Liver (tissue), 9 donors: ENCODE data around the gene ITPRIPL2. TPM values are rescaled to one million over a fixed set of nuclear protein-coding genes. Genes with fewer than 3 reads are reported as not detected.

Experiments
- DNase-seq: peaks from one replicate; pipeline ENCODE4 v3.0.0-alpha.2; 2017; ENCODE audit warnings: low spot score
- H3K27ac ChIP-seq, 2 donors: one replicate each; pipeline ENCODE4 v1.7.0; 2013; ENCODE audit warnings: inconsistent platforms in 2 of 2, low read length in 2 of 2, control low read depth in 1 of 2, low read depth in 1 of 2, mild to moderate bottlenecking in 1 of 2
- H3K27me3 ChIP-seq, 4 donors: one replicate each; pipeline versions ENCODE4 v1.6.1 to v1.7.0; 2013; ENCODE audit warnings: low read length in 3 of 4, inconsistent platforms in 1 of 4, mild to moderate bottlenecking in 1 of 4, moderate library complexity in 1 of 4; ENCODE audit not compliant: control insufficient read depth in 4 of 4, insufficient read depth in 4 of 4
- H3K36me3 ChIP-seq, 4 donors: one replicate each; pipeline versions ENCODE4 v1.6.1 to v1.7.0; 2013; ENCODE audit warnings: low read length in 3 of 4, mild to moderate bottlenecking in 3 of 4, low read depth in 1 of 4, moderate library complexity in 1 of 4; ENCODE audit not compliant: control insufficient read depth in 4 of 4, insufficient read depth in 3 of 4
- H3K4me1 ChIP-seq, 4 donors: one replicate each; pipeline versions ENCODE4 v1.6.1 to v1.7.0; 2013; ENCODE audit warnings: low read length in 3 of 4, mild to moderate bottlenecking in 3 of 4, moderate library complexity in 1 of 4; ENCODE audit not compliant: control insufficient read depth in 4 of 4, insufficient read depth in 4 of 4
- H3K4me3 ChIP-seq, 3 donors: one replicate each; pipeline versions ENCODE4 v1.6.1 to v1.7.0; 2013; ENCODE audit warnings: low read length in 3 of 3, control low read depth in 1 of 3, low read depth in 1 of 3, mild to moderate bottlenecking in 1 of 3
- H3K9ac ChIP-seq, 2 donors: one replicate each; pipeline ENCODE4 v1.7.0; 2013; ENCODE audit warnings: low read length in 2 of 2, mild to moderate bottlenecking in 2 of 2, moderate library complexity in 2 of 2, control low read depth in 1 of 2, low read depth in 1 of 2
- H3K9me3 ChIP-seq, 4 donors: one replicate each; pipeline versions ENCODE4 v1.6.1 to v1.7.0; 2013; ENCODE audit warnings: low read length in 3 of 4; ENCODE audit not compliant: control insufficient read depth in 4 of 4
- EGR1 ChIP-seq, 2 donors: IDR thresholded peaks; 2 replicates each; pipeline ENCODE4 v1.6.1; 2016 to 2018; ENCODE audit warnings: antibody characterized with exemption in 2 of 2, low read depth in 2 of 2
- FOXA1 ChIP-seq: IDR thresholded peaks from 2 replicates; pipeline ENCODE4 v1.6.1; 2016; ENCODE audit warnings: antibody characterized with exemption
- FOXA2 ChIP-seq: IDR thresholded peaks from 2 replicates; pipeline ENCODE4 v1.6.1; 2016; ENCODE audit warnings: antibody characterized with exemption
- GABPA ChIP-seq, 2 donors: IDR thresholded peaks in 1 of 2; conservative IDR thresholded peaks in 1 of 2; 2 replicates each; pipeline ENCODE4 v1.6.1; 2016; ENCODE audit warnings: antibody characterized with exemption in 2 of 2, mild to moderate bottlenecking in 1 of 2, moderate library complexity in 1 of 2
- HNF4A ChIP-seq, 2 donors: conservative IDR thresholded peaks; 2 replicates each; pipeline ENCODE4 v1.6.1; 2016; ENCODE audit warnings: antibody characterized with exemption in 2 of 2, mild to moderate bottlenecking in 2 of 2
- HNF4G ChIP-seq: IDR thresholded peaks from 2 replicates; pipeline ENCODE4 v1.6.1; 2016; ENCODE audit warnings: antibody characterized with exemption
- JUND ChIP-seq, 2 donors: IDR thresholded peaks; 2 replicates each; pipeline ENCODE4 v1.6.1; 2016; ENCODE audit warnings: antibody characterized with exemption in 2 of 2
- MAX ChIP-seq: IDR thresholded peaks from 2 replicates; pipeline ENCODE4 v1.6.1; 2016; ENCODE audit warnings: antibody characterized with exemption
- NR2F2 ChIP-seq: IDR thresholded peaks from 2 replicates; pipeline ENCODE4 v1.6.1; 2016; ENCODE audit warnings: antibody characterized with exemption
- RAD21 ChIP-seq, 2 donors: IDR thresholded peaks; 2 replicates each; pipeline ENCODE4 v1.6.1; 2016; ENCODE audit warnings: antibody characterized with exemption in 2 of 2, mild to moderate bottlenecking in 2 of 2
- REST ChIP-seq: IDR thresholded peaks from 2 replicates; pipeline ENCODE4 v1.6.1; 2016; ENCODE audit warnings: antibody characterized with exemption, mild to moderate bottlenecking
- RXRA ChIP-seq, 2 donors: IDR thresholded peaks; 2 replicates each; pipeline ENCODE4 v1.6.1; 2017 to 2018; ENCODE audit warnings: antibody characterized with exemption in 2 of 2, mild to moderate bottlenecking in 1 of 2
- SP1 ChIP-seq: IDR thresholded peaks from 2 replicates; pipeline ENCODE4 v1.6.1; 2018; ENCODE audit warnings: antibody characterized with exemption, mild to moderate bottlenecking
- YY1 ChIP-seq: IDR thresholded peaks from 2 replicates; pipeline ENCODE4 v1.6.1; 2016; ENCODE audit warnings: antibody characterized with exemption, mild to moderate bottlenecking
- WGBS: extraction: QIAGEN DNeasy Blood & Tissue Kit; methylation state at CpG from one replicate; pipeline ENCODE4 v1.1.7; 2013; 5-methylcytosine and 5-hydroxymethylcytosine counted together
- polyA plus RNA-seq, 2 donors: library from polyadenylated mRNA; stranded (reverse) in 1 of 2; unstranded in 1 of 2; fragments of 200-250 nt in 1 of 2; fragments of >200 nt in 1 of 2; fragmentation: Nextera tagmentation in 1 of 2; extraction: Ambion mirVana in 1 of 2; gene quantifications; one replicate each; pipeline versions ENCODE4 v1.2.1 to v1.2.3, GENCODE V29; 2013 to 2015
- total RNA-seq, 2 donors: library from RNA; depleted of rRNA; stranded (reverse); fragments of >200 nt; gene quantifications; one replicate each; pipeline ENCODE4 v1.2.3, GENCODE V29; 2014
- TF ChIP-seq, protein P1 (sequence below): IDR thresholded peaks from 2 replicates; pipeline ENCODE4 v1.6.1; 2016; ENCODE audit warnings: antibody characterized with exemption
- donor health status: healthy.
- donor health status: healthy.
- donor health status: healthy.
- donor health status: healthy.
- donor health status: healthy.

Gene ITPRIPL2
- total and polyA plus RNA-seq, 4 donors, result 2.2 to 14.3 (median 5.5) TPM

- H3K27me3 ChIP-seq, result no peaks in the 10 kb centered on the region
- WGBS, result 85% methylated on average over 1 of the region's 1 CpG
Observed at GRCh38 chr16:19098173-19098572, 15.6 kb upstream of the ITPRIPL2 start.

DNA sequence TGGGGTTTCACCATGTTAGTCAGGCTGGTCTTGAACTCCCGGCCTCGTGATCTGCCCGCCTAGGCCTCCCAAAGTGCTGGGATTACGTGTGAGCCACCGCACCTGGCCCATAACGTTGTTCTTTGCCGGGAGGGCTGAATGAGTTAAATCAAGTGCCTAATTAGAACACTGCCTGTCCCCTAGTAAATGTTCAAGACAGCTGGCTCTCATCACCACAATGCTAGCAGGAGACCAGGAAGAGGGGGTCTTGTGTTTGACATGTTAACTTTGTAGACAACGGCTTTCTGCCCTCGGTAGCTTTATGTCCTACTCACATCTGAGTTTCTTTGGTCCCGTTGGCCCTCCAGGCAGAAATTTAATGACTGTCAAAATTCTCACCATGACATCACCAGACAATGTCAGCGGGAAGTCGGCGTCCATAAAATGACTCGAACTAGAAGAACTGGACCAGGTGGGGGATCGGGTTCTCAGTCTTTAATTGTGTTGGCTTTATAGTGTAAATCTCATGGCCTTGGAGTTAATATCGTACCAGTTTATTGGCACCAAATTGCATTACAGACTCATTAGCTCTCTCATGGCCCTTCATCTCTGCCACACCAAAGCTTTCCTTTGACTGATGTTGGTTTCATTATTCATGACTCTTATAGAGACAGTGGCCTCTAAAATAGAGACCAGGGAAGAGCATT is 11.4 kb upstream of the ITPRIPL2 start:
- Histone ChIP-seq H3K27me3 (no peaks in the 10 kb centered on the region), H3K4me1 (no peaks in the 10 kb centered on the region), H3K9me3 (no peaks in the 10 kb centered on the region), H3K9ac (no peak overlapping the region), H3K27ac (no peak overlapping the region), H3K4me3 (no peak overlapping the region), H3K36me3 (no peaks in the 10 kb centered on the region)
- 84% methylated on average over 16 of the region's 16 CpGs for WGBS
- DNase-seq, result no peak
- TF ChIP-seq SP1 (no peak), EGR1 (IDR thresholded peaks at IDR 0.05; ENCODE audit: low read depth in 2 of 2) (no peak), FOXA2 (no peak), JUND (IDR thresholded peaks at IDR 0.05) (no peak), HNF4A (conservative IDR thresholded peaks at IDR 0.05) (no peak), NR2F2 (no peak), REST (no peak), YY1 (no peak), GABPA (IDR thresholded peaks at IDR 0.05 in 1 of 2, conservative IDR thresholded peaks at IDR 0.05 in 1 of 2) (no peak), FOXA1 (no peak), MAX (no peak)

More at GRCh38 chr16:19098173-19098572, 15.6 kb upstream of the ITPRIPL2 start:
- Histone ChIP-seq H3K9ac (no peak overlapping the region), H3K4me1 (peaks cover 3 to 7% (median 5%) of the 10 kb centered on the region in 4 donors), H3K4me3 (no peak overlapping the region), H3K9me3 (no peaks in the 10 kb centered on the region), H3K36me3 (no peaks in the 10 kb centered on the region), H3K27ac (no peak overlapping the region)
- TF ChIP-seq FOXA1, result no peak
- no peak for TF ChIP-seq RAD21 (IDR thresholded peaks at IDR 0.05)
- TF ChIP-seq, protein P1, sequence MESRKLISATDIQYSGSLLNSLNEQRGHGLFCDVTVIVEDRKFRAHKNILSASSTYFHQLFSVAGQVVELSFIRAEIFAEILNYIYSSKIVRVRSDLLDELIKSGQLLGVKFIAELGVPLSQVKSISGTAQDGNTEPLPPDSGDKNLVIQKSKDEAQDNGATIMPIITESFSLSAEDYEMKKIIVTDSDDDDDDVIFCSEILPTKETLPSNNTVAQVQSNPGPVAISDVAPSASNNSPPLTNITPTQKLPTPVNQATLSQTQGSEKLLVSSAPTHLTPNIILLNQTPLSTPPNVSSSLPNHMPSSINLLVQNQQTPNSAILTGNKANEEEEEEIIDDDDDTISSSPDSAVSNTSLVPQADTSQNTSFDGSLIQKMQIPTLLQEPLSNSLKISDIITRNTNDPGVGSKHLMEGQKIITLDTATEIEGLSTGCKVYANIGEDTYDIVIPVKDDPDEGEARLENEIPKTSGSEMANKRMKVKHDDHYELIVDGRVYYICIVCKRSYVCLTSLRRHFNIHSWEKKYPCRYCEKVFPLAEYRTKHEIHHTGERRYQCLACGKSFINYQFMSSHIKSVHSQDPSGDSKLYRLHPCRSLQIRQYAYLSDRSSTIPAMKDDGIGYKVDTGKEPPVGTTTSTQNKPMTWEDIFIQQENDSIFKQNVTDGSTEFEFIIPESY, result no peak
- no peak for TF ChIP-seq GABPA (IDR thresholded peaks at IDR 0.05 in 1 of 2, conservative IDR thresholded peaks at IDR 0.05 in 1 of 2)
- TF ChIP-seq YY1, result no peak
- TF ChIP-seq SP1, result no peak
- TF ChIP-seq MAX, result no peak
- TF ChIP-seq JUND (IDR thresholded peaks at IDR 0.05), result no peak
- no peak for TF ChIP-seq HNF4A (conservative IDR thresholded peaks at IDR 0.05)
- no peak for TF ChIP-seq RXRA (IDR thresholded peaks at IDR 0.05)
- no peak for TF ChIP-seq HNF4G
- TF ChIP-seq REST, result no peak
- no peak for TF ChIP-seq NR2F2
- no peak for DNase-seq
